Spleen (tissue), 11 donors: ENCODE results near the gene KIF16B. TPM values are rescaled to one million over a fixed set of nuclear protein-coding genes. Genes with fewer than 3 reads are reported as not detected.

ENCODE experiments used
- DNase-seq: peaks from one replicate; pipeline ENCODE4 v3.0.0-alpha.2; 2020
- H3K27ac ChIP-seq, 8 donors: fragments of 200-600 bp; sonication (generic) in 7 of 8; 1 replicate in 4 of 8; 2 replicates in 4 of 8; pipeline versions ENCODE4 v1.5.0 to v1.8.0; 2016 to 2021; ENCODE audit warnings: inconsistent platforms in 4 of 8, mild to moderate bottlenecking in 4 of 8, moderate library complexity in 1 of 8
- H3K27me3 ChIP-seq, 7 donors: fragments of 200-600 bp; sonication (generic) in 6 of 7; replicated peaks in 1 of 7; 1 replicate in 4 of 7; 2 replicates in 3 of 7; pipeline versions ENCODE4 v1.5.0 to v1.8.0; 2016 to 2021; ENCODE audit warnings: inconsistent platforms in 3 of 7, mild to moderate bottlenecking in 1 of 7
- H3K36me3 ChIP-seq, 6 donors: fragments of 200-600 bp; sonication (generic) in 5 of 6; 1 replicate in 4 of 6; 2 replicates in 2 of 6; pipeline versions ENCODE4 v1.5.0 to v1.8.0; 2016 to 2021; ENCODE audit warnings: inconsistent platforms in 2 of 6
- H3K4me1 ChIP-seq, 6 donors: fragments of 200-600 bp; sonication (generic) in 5 of 6; 1 replicate in 3 of 6; 2 replicates in 3 of 6; pipeline versions ENCODE4 v1.5.0 to v1.8.0; 2016 to 2021; ENCODE audit warnings: inconsistent platforms in 3 of 6
- H3K4me3 ChIP-seq, 8 donors: fragments of 200-600 bp; sonication (generic) in 7 of 8; 1 replicate in 4 of 8; 2 replicates in 4 of 8; pipeline versions ENCODE4 v1.5.0 to v1.8.0; 2016 to 2021; ENCODE audit warnings: inconsistent platforms in 4 of 8, mild to moderate bottlenecking in 4 of 8, moderate library complexity in 2 of 8
- H3K9me3 ChIP-seq, 8 donors: fragments of 200-600 bp; sonication (generic) in 7 of 8; 1 replicate in 4 of 8; 2 replicates in 4 of 8; pipeline versions ENCODE4 v1.5.0 to v1.8.0; 2016 to 2021; ENCODE audit warnings: inconsistent platforms in 4 of 8
- POLR2A ChIP-seq, 3 donors: fragments of 450-650 bp; IDR thresholded peaks; one replicate each; pipeline ENCODE4 v1.5.1; 2017; ENCODE audit warnings: antibody characterized with exemption in 3 of 3, mild to moderate bottlenecking in 1 of 3
- POLR2AphosphoS5 ChIP-seq, 3 donors: sonication (generic); formaldehyde crosslinking; IDR thresholded peaks; one replicate each; pipeline ENCODE4 v1.5.1; 2017; ENCODE audit warnings: antibody characterized with exemption in 3 of 3
- WGBS, 5 donors: extraction: QIAGEN DNeasy Blood & Tissue Kit in 3 of 5; methylation state at CpG; one replicate each; pipeline versions ENCODE4 v1.1.5 to v1.1.7; 2013 to 2018; 5-methylcytosine and 5-hydroxymethylcytosine counted together
- intact Hi-C: fragments of 100-400 bp; cut with DNase I; formaldehyde crosslinking; loops from one replicate; pipeline ENCODE4 v1.15.0; 2023; ENCODE audit warnings: low total_unique reads
- polyA plus RNA-seq, 3 donors: library from polyadenylated mRNA; stranded (reverse); fragments of 200-250 nt; gene quantifications; one replicate each; pipeline ENCODE4 v1.2.1, GENCODE V29; 2013
- total RNA-seq, 7 donors: library from RNA; depleted of rRNA in 3 of 7; stranded (reverse); fragments of >200 nt in 3 of 7; fragmentation: NEBNext Ultra II Directional in 4 of 7; extraction: Animal tissue kit (Norgen Biotek cat#: 25700) in 4 of 7; gene quantifications; one replicate each; pipeline versions ENCODE4 v1.1.0 to v1.2.1, GENCODE V29; 2016 to 2021
- TF ChIP-seq, protein P1 (sequence below), 11 experiments: fragments of 200-600 bp in 7 of 11; fragments of 450-650 bp in 4 of 11; sonication (generic) in 4 of 11; IDR thresholded peaks in 8 of 11; conservative IDR thresholded peaks in 3 of 11; 1 replicate in 7 of 11; 2 replicates in 4 of 11; pipeline versions ENCODE4 v1.4.0 to v1.8.0; 2016 to 2021; ENCODE audit warnings: antibody characterized with exemption in 11 of 11, inconsistent platforms in 4 of 11, mild to moderate bottlenecking in 1 of 11
- donor health status: healthy with polysubstance abuse.
- donor health status: DM: no; HTN: no; CAD: no; lungs with moderate emphysema.
- donor health status: DM: no; HTN: no; CAD: no.
- donor health status: Bipolar disorder and iron deficiency.
- donor health status: healthy.
- donor health status: DM: no; HTN: no; CAD: no.
- donor health status: DM: yes; HTN: yes; CAD: no.

KIF16B gene
- total and polyA plus RNA-seq, 10 donors = 3.0 to 30.1 (median 21.2) TPM

- Histone ChIP-seq H3K9me3 (no peaks in the 10 kb centered on the region), H3K27ac (peak overlapping the region in 1 of 8 donors; percentile 14), H3K4me1 (no peaks in the 10 kb centered on the region), H3K4me3 (no peak overlapping the region), H3K36me3 (no peaks in the 10 kb centered on the region), H3K27me3 (peaks cover 0 to 29% (median 0%) of the 10 kb centered on the region in 7 donors)
- intact Hi-C loops = no loop called here
- TF ChIP-seq, protein P1, sequence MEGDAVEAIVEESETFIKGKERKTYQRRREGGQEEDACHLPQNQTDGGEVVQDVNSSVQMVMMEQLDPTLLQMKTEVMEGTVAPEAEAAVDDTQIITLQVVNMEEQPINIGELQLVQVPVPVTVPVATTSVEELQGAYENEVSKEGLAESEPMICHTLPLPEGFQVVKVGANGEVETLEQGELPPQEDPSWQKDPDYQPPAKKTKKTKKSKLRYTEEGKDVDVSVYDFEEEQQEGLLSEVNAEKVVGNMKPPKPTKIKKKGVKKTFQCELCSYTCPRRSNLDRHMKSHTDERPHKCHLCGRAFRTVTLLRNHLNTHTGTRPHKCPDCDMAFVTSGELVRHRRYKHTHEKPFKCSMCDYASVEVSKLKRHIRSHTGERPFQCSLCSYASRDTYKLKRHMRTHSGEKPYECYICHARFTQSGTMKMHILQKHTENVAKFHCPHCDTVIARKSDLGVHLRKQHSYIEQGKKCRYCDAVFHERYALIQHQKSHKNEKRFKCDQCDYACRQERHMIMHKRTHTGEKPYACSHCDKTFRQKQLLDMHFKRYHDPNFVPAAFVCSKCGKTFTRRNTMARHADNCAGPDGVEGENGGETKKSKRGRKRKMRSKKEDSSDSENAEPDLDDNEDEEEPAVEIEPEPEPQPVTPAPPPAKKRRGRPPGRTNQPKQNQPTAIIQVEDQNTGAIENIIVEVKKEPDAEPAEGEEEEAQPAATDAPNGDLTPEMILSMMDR (IDR thresholded peaks at IDR 0.05 in 8 of 11, conservative IDR thresholded peaks at IDR 0.05 in 3 of 11) = no peak
- no peak for TF ChIP-seq POLR2A (IDR thresholded peaks at IDR 0.05)
- no peak for TF ChIP-seq POLR2AphosphoS5 (IDR thresholded peaks at IDR 0.05)
- 51 to 63% (median 61%) methylated on average over 7 of the region's 7 CpGs for WGBS, 5 donors
- no peak for DNase-seq
Measured at GRCh38 chr20:16590041-16590633, 16.9 kb upstream of the KIF16B start.

DNA sequence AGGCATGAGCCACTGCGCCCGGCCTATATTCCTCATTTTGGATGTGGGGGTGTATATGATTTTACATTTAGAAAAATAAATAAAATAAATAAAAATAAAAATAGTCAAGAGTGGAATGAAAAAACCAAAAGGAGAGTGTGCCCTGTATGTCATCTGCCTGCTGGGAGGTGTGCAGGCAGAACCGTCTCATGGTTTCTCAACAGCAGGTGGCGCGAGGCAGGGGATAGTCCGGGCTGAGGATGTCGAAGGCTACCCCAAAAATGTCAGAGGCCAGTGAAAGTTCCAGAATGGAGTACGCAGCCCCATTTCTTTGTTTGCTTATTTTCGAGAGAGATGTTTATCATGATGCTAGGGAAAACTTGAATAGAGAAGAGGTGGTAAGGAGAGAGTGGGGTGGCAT, 16.4 kb upstream of the KIF16B start:
- no peak overlapping the region for H3K4me3 ChIP-seq
- H3K36me3 ChIP-seq = no peaks in the 10 kb centered on the region
- no peak for DNase-seq
- no peaks in the 10 kb centered on the region for H3K9me3 ChIP-seq
- no peak for TF ChIP-seq POLR2AphosphoS5 (IDR thresholded peaks at IDR 0.05)
- TF ChIP-seq, protein P1 (IDR thresholded peaks at IDR 0.05 in 8 of 11, conservative IDR thresholded peaks at IDR 0.05 in 3 of 11) = no peak
- no peak for TF ChIP-seq POLR2A (IDR thresholded peaks at IDR 0.05)
- H3K27me3 ChIP-seq = peaks cover 0 to 29% (median 0%) of the 10 kb centered on the region in 7 donors
- intact Hi-C loops = no loop called here
- H3K4me1 ChIP-seq = no peaks in the 10 kb centered on the region
- H3K27ac ChIP-seq = peak overlapping the region in 1 of 8 donors; percentile 14
- WGBS, 5 donors = 79 to 86% (median 80%) methylated on average over 8 to 9 of the region's 9 CpGs

DNA sequence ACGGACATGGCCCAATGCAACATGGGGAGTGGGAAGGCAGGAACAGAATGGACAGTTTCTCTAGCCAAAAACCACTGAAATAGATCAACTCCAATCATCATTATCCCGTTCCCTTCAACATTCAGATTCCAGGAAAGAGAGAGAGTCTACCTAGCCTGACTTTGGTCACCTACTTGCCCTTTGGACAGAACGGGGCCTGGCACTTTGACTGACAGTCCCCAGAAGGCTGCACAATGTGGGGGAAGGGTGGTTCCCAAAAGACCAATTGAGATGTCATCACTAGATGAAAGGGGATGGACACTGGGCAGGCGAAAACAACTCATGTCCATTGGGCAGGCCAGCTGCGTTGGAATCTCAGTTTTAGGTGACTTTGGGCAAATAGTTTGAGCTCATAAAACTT, 15.0 kb upstream of the KIF16B start:
- Histone ChIP-seq H3K9me3 (no peaks in the 10 kb centered on the region), H3K4me1 (no peaks in the 10 kb centered on the region), H3K27ac (no peak overlapping the region), H3K27me3 (peaks cover 0 to 29% (median 0%) of the 10 kb centered on the region in 7 donors), H3K36me3 (no peaks in the 10 kb centered on the region), H3K4me3 (no peak overlapping the region)
- TF ChIP-seq POLR2A (IDR thresholded peaks at IDR 0.05) (no peak), POLR2AphosphoS5 (IDR thresholded peaks at IDR 0.05) (no peak)
- TF ChIP-seq, protein P1 (IDR thresholded peaks at IDR 0.05 in 8 of 11, conservative IDR thresholded peaks at IDR 0.05 in 3 of 11) = no peak
- intact Hi-C loops = no loop called here
- no peak for DNase-seq
- 75 to 84% (median 78%) methylated on average over 4 to 5 of the region's 5 CpGs for WGBS, 5 donors

- intact Hi-C loops = no loop called here
- Histone ChIP-seq H3K4me1 (no peaks in the 10 kb centered on the region), H3K9me3 (no peaks in the 10 kb centered on the region), H3K4me3 (no peak overlapping the region), H3K36me3 (no peaks in the 10 kb centered on the region), H3K27ac (no peak overlapping the region), H3K27me3 (peaks cover 0 to 29% (median 0%) of the 10 kb centered on the region in 7 donors)
- DNase-seq = no peak
- 67 to 82% (median 78%) methylated on average over 2 of the region's 2 CpGs for WGBS, 5 donors
- TF ChIP-seq, protein P1 (IDR thresholded peaks at IDR 0.05 in 8 of 11, conservative IDR thresholded peaks at IDR 0.05 in 3 of 11) = no peak
- TF ChIP-seq POLR2A (IDR thresholded peaks at IDR 0.05) = no peak
- no peak for TF ChIP-seq POLR2AphosphoS5 (IDR thresholded peaks at IDR 0.05)
Measured at GRCh38 chr20:16587066-16587465, 13.8 kb upstream of the KIF16B start.
